ENCODE measurements around the gene HECTD3.

Gene HECTD3

DNA sequence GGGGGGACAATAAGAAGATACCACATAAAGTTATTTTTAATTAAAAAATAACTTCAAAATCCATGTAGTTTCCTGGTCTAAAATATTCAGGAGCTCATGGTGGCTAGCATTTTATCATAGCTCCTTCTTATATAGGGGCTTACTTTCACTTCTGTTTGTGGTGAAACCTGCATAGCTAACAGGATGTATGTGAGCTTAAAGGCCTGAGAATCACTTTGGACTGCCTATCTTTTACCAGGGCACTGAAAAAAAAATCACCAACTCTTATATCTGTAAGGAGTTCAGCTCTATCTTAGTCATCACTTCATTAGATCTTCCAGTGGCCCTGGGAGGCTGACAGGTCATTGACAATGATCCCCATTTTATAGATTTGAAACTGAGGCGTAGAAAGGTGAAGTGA lies 22.2 kb upstream of the HECTD3 start:
- Histone ChIP-seq H2AFZ (ENCODE audit: low read depth) (no peak overlapping the region), H3K27ac (no peak overlapping the region), H4K20me1 (ENCODE audit: insufficient read depth) (no peaks in the 10 kb centered on the region), H3K27me3 (ENCODE audit: insufficient read depth, low read depth) (no peaks in the 10 kb centered on the region), H3K4me1 (ENCODE audit: low read depth, poor library complexity, severe bottlenecking) (peaks cover 7% of the 10 kb centered on the region), H3K4me2 (no peak overlapping the region), H3K36me3 (ENCODE audit: insufficient read depth) (no peaks in the 10 kb centered on the region), H3K9ac (no peak overlapping the region), H3K79me2 (ENCODE audit: insufficient read depth, low read depth) (no peaks in the 10 kb centered on the region), H3K4me3 (IDR thresholded peaks at IDR 0.05; ENCODE audit: insufficient read depth, low read depth, low read length) (no peak overlapping the region)
- TF ChIP-seq, protein P1, sequence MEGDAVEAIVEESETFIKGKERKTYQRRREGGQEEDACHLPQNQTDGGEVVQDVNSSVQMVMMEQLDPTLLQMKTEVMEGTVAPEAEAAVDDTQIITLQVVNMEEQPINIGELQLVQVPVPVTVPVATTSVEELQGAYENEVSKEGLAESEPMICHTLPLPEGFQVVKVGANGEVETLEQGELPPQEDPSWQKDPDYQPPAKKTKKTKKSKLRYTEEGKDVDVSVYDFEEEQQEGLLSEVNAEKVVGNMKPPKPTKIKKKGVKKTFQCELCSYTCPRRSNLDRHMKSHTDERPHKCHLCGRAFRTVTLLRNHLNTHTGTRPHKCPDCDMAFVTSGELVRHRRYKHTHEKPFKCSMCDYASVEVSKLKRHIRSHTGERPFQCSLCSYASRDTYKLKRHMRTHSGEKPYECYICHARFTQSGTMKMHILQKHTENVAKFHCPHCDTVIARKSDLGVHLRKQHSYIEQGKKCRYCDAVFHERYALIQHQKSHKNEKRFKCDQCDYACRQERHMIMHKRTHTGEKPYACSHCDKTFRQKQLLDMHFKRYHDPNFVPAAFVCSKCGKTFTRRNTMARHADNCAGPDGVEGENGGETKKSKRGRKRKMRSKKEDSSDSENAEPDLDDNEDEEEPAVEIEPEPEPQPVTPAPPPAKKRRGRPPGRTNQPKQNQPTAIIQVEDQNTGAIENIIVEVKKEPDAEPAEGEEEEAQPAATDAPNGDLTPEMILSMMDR (conservative IDR thresholded peaks at IDR 0.05; ENCODE audit: low read depth, low read length) = no peak

GRCh38 chr1:45032837-45033236 lies 21.7 kb upstream of the HECTD3 start:
- Histone ChIP-seq H2AFZ (ENCODE audit: low read depth) (no peak overlapping the region), H3K4me2 (no peak overlapping the region), H3K4me3 (IDR thresholded peaks at IDR 0.05; ENCODE audit: insufficient read depth, low read depth, low read length) (no peak overlapping the region), H3K27me3 (ENCODE audit: insufficient read depth, low read depth) (no peaks in the 10 kb centered on the region), H3K27ac (no peak overlapping the region), H3K79me2 (ENCODE audit: insufficient read depth, low read depth) (no peaks in the 10 kb centered on the region), H4K20me1 (ENCODE audit: insufficient read depth) (no peaks in the 10 kb centered on the region), H3K4me1 (ENCODE audit: low read depth, poor library complexity, severe bottlenecking) (peaks cover 7% of the 10 kb centered on the region), H3K36me3 (ENCODE audit: insufficient read depth) (no peaks in the 10 kb centered on the region), H3K9ac (no peak overlapping the region)
- TF ChIP-seq, protein P1 (conservative IDR thresholded peaks at IDR 0.05; ENCODE audit: low read depth, low read length) = no peak

DNA sequence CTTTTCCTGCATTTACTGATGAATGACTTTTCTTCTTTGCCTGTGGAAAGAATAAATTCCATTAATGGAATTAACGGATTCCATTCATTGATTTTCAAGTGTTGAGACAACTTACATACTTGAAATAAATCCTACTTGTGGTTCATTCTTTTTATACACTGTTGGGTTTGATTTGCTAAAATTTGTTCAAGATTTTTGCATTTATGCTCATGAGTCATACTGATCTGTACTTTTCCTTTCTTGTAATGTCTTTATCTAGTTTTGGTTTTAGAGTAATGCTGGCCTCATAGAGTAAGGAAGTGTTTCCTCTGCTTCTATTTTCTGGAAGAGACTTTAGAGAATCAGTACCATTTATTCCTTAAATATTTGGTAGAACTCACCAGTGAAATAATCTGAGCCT lies 15.3 kb upstream of the HECTD3 start:
- Histone ChIP-seq H3K27me3 (ENCODE audit: insufficient read depth, low read depth) (no peaks in the 10 kb centered on the region), H3K9ac (no peak overlapping the region), H3K4me3 (IDR thresholded peaks at IDR 0.05; ENCODE audit: insufficient read depth, low read depth, low read length) (no peak overlapping the region), H3K4me2 (no peak overlapping the region), H4K20me1 (ENCODE audit: insufficient read depth) (no peaks in the 10 kb centered on the region), H3K27ac (no peak overlapping the region), H3K36me3 (ENCODE audit: insufficient read depth) (no peaks in the 10 kb centered on the region), H3K4me1 (ENCODE audit: low read depth, poor library complexity, severe bottlenecking) (no peaks in the 10 kb centered on the region), H2AFZ (ENCODE audit: low read depth) (no peak overlapping the region), H3K79me2 (ENCODE audit: insufficient read depth, low read depth) (no peaks in the 10 kb centered on the region)
- TF ChIP-seq, protein P1 (conservative IDR thresholded peaks at IDR 0.05; ENCODE audit: low read depth, low read length) = no peak

GRCh38 chr1:45023663-45024062 lies 12.5 kb upstream of the HECTD3 start:
- Histone ChIP-seq H3K4me2 (no peak overlapping the region), H3K79me2 (ENCODE audit: insufficient read depth, low read depth) (no peaks in the 10 kb centered on the region), H3K27ac (no peak overlapping the region), H3K4me1 (ENCODE audit: low read depth, poor library complexity, severe bottlenecking) (no peaks in the 10 kb centered on the region), H4K20me1 (ENCODE audit: insufficient read depth) (no peaks in the 10 kb centered on the region), H3K9ac (no peak overlapping the region), H3K27me3 (ENCODE audit: insufficient read depth, low read depth) (no peaks in the 10 kb centered on the region), H3K4me3 (IDR thresholded peaks at IDR 0.05; ENCODE audit: insufficient read depth, low read depth, low read length) (no peak overlapping the region), H2AFZ (ENCODE audit: low read depth) (no peak overlapping the region), H3K36me3 (ENCODE audit: insufficient read depth) (no peaks in the 10 kb centered on the region)
- TF ChIP-seq, protein P1 (conservative IDR thresholded peaks at IDR 0.05; ENCODE audit: low read depth, low read length) = no peak

Data from KMS-11 (cell line).